ENCODE measurements around the gene MGMT.

The MGMT gene

DNA sequence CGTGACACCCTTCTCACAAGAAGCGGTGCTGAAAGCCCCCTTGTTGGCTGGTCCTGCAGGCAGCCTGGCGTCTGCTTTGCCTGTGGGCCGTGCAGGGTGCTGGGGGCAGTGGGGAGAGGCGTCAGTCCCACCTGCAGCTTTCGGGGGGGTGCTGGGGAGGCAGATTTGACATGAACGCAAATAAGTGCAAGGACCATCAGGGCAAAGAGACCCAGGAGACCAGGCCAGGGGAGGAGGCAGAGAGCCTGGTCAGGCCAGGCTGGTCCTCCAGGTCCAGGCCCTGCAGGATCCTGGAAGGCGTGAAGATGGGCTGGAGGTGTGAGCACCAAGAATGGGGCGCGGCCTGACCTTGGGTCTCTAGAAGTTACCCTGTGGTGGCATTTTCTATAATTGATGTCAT lies 81.6 kb downstream of the MGMT start:
- 0 out of 2 replicates have a peak, but pooled peaks cover 6% of the 10 kb centered on the region for H3K36me3 ChIP-seq (ENCODE audit: insufficient read depth, low read length)
- no peaks in the 10 kb centered on the region for H3K9me3 ChIP-seq (ENCODE audit: insufficient read depth, low read length, severe bottlenecking)
- no peaks in the 10 kb centered on the region for H3K27me3 ChIP-seq (ENCODE audit: insufficient read depth, low read length, poor library complexity)
- DNase-seq (no peak), ATAC-seq (ENCODE audit: insufficient read depth, low read depth) (no peak)
- H2AFZ ChIP-seq (ENCODE audit: low read depth, low read length) = no peak overlapping the region
- no peak overlapping the region for H3K27ac ChIP-seq (ENCODE audit: low read length)
- no peaks in the 10 kb centered on the region; the same call in 1 of the 2 replicates for H3K79me2 ChIP-seq (ENCODE audit: insufficient read depth, low read length)
- no peak overlapping the region for H3K4me3 ChIP-seq (ENCODE audit: low read depth in 1 of 2, low read length in 2 of 2)
- H3K9ac ChIP-seq (ENCODE audit: low read depth, low read length) = no peak overlapping the region
- H3K4me1 ChIP-seq (ENCODE audit: insufficient read depth, low read length) = no peaks in the 10 kb centered on the region
- TF ChIP-seq EZH2 (IDR thresholded peaks at IDR 0.05; ENCODE audit: borderline replicate concordance, low read depth, low read length, severe bottlenecking) = no peak
- TF ChIP-seq, protein P1, sequence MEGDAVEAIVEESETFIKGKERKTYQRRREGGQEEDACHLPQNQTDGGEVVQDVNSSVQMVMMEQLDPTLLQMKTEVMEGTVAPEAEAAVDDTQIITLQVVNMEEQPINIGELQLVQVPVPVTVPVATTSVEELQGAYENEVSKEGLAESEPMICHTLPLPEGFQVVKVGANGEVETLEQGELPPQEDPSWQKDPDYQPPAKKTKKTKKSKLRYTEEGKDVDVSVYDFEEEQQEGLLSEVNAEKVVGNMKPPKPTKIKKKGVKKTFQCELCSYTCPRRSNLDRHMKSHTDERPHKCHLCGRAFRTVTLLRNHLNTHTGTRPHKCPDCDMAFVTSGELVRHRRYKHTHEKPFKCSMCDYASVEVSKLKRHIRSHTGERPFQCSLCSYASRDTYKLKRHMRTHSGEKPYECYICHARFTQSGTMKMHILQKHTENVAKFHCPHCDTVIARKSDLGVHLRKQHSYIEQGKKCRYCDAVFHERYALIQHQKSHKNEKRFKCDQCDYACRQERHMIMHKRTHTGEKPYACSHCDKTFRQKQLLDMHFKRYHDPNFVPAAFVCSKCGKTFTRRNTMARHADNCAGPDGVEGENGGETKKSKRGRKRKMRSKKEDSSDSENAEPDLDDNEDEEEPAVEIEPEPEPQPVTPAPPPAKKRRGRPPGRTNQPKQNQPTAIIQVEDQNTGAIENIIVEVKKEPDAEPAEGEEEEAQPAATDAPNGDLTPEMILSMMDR (IDR thresholded peaks at IDR 0.05; ENCODE audit: borderline replicate concordance, extremely low read depth, low read length, poor library complexity, severe bottlenecking) = no peak
- peaks cover 5% of the 10 kb centered on the region for H4K20me1 ChIP-seq (ENCODE audit: insufficient read depth, low read length)
- no peak overlapping the region for H3K4me2 ChIP-seq (ENCODE audit: insufficient read depth, low read length)

- Histone ChIP-seq H3K27me3 (ENCODE audit: insufficient read depth, low read length, poor library complexity) (no peaks in the 10 kb centered on the region), H3K4me1 (ENCODE audit: insufficient read depth, low read length) (no peaks in the 10 kb centered on the region), H3K36me3 (ENCODE audit: insufficient read depth, low read length) (peaks cover 6% of the 10 kb centered on the region; the same call in 1 of the 2 replicates), H2AFZ (ENCODE audit: low read depth, low read length) (no peak overlapping the region), H3K4me3 (ENCODE audit: low read depth in 1 of 2, low read length in 2 of 2) (no peak overlapping the region), H3K9ac (ENCODE audit: low read depth, low read length) (no peak overlapping the region), H3K9me3 (ENCODE audit: insufficient read depth, low read length, severe bottlenecking) (no peaks in the 10 kb centered on the region), H3K79me2 (ENCODE audit: insufficient read depth, low read length) (peaks cover 2% of the 10 kb centered on the region), H4K20me1 (ENCODE audit: insufficient read depth, low read length) (peaks cover 10% of the 10 kb centered on the region), H3K27ac (ENCODE audit: low read length) (no peak overlapping the region), H3K4me2 (ENCODE audit: insufficient read depth, low read length) (no peak overlapping the region)
- TF ChIP-seq, protein P1 (IDR thresholded peaks at IDR 0.05; ENCODE audit: borderline replicate concordance, extremely low read depth, low read length, poor library complexity, severe bottlenecking) = no peak
- no peak for TF ChIP-seq EZH2 (IDR thresholded peaks at IDR 0.05; ENCODE audit: borderline replicate concordance, low read depth, low read length, severe bottlenecking)
- no peak for DNase-seq
- ATAC-seq (ENCODE audit: insufficient read depth, low read depth) = no peak
Measured at GRCh38 chr10:129550076-129550475, 83.0 kb downstream of the MGMT start.

DNA sequence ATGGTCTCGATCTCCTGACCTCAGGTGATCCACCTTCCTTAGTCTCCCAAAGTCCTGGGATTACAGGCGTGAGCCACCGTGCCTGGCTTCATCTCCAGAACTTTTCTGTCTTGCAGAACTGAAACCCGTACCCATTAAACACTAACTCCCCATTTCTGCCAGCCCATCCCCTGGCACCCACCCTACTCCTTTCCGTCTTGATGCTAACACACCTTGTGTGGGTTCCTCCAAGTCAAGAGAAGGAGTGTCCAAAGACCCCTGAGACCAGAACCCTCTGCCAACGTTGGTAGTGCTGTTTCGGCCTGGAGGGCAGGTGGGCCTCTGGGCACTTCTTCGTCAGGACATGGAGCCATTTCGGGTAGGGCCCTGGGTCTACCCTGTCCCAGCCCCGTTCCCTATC lies 83.6 kb downstream of the MGMT start:
- Histone ChIP-seq H3K27me3 (ENCODE audit: insufficient read depth, low read length, poor library complexity) (no peaks in the 10 kb centered on the region), H3K79me2 (ENCODE audit: insufficient read depth, low read length) (peaks cover 3% of the 10 kb centered on the region; the same call in 1 of the 2 replicates), H3K4me2 (ENCODE audit: insufficient read depth, low read length) (no peak overlapping the region), H3K36me3 (ENCODE audit: insufficient read depth, low read length) (peaks cover 6% of the 10 kb centered on the region; the same call in 1 of the 2 replicates), H3K9ac (ENCODE audit: low read depth, low read length) (no peak overlapping the region), H2AFZ (ENCODE audit: low read depth, low read length) (no peak overlapping the region), H3K27ac (ENCODE audit: low read length) (no peak overlapping the region), H4K20me1 (ENCODE audit: insufficient read depth, low read length) (peaks cover 11% of the 10 kb centered on the region), H3K9me3 (ENCODE audit: insufficient read depth, low read length, severe bottlenecking) (no peaks in the 10 kb centered on the region), H3K4me1 (ENCODE audit: insufficient read depth, low read length) (no peaks in the 10 kb centered on the region), H3K4me3 (ENCODE audit: low read depth in 1 of 2, low read length in 2 of 2) (no peak overlapping the region)
- DNase-seq = no peak
- ATAC-seq (ENCODE audit: insufficient read depth, low read depth) = no peak
- TF ChIP-seq, protein P1 (IDR thresholded peaks at IDR 0.05; ENCODE audit: borderline replicate concordance, extremely low read depth, low read length, poor library complexity, severe bottlenecking) = no peak
- TF ChIP-seq EZH2 (IDR thresholded peaks at IDR 0.05; ENCODE audit: borderline replicate concordance, low read depth, low read length, severe bottlenecking) = no peak
